Pulmonary artery endothelial cell (primary cell): ENCODE results near the gene FAIM2. TPM values are rescaled to one million over a fixed set of nuclear protein-coding genes. Genes with fewer than 3 reads are reported as not detected.

Experiments used
- DNase-seq: peaks from one replicate; pipeline ENCODE4 v3.0.0-alpha.2; 2011; ENCODE audit warnings: low read depth, low spot score
- total RNA-seq: library from RNA; depleted of rRNA; stranded (reverse); fragments of >200 nt; gene quantifications from 2 replicates; pipeline ENCODE4 v1.2.3, GENCODE V29; 2014

The FAIM2 gene
- total RNA-seq, 1 donor from 2014 or later = not detected

DNA sequence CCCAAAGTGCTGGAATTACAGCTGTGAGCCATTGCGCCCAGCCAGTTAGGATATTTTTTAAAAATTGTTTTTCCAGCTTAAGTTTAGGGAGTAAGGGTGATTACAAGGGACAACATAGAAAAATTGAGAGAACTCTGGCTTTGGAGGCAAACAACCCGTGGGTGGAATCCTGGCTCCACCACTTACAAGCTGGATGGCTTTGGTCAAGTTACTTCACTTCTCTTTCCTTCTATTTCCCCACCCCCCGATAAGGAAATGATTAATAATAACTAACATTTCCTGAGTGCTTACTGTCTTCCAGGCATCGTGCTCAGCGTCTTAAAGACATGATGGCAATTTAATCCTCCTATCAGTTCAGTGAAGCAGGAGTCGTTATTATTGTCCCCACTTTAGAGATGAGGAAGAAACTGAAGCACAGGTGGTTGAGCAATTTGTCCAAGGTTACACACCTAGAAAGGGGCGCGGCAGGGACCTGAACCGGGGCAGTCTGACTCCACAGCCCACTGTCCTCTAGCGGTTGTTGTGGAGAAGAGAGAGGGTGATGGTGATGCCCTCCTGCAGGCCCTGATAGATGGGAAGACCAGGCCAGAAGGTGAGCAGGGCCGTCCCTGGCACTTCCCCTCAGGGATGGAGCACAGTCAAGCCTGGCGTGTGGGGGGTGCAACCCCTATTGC, 16.7 kb upstream of the FAIM2 start:
- peak; percentile 62 for DNase-seq

DNA sequence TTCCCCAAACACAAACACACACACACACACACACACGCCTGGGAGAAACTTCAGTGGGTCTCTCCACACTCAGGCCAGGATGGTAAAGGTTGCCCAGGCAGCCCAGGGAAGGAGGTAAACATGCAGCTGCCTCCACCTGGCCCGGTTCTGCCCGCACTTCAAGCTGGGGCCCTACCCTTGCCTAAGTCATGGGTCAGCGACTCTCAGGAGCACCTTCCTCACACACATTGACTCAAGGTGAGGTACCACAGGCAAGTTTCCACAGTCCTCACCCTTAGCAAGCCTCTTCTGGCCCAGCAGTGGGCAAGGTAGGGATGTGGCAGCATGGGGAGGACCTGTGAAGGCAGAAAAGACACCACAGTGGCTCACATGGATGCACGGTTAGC, 14.1 kb upstream of the FAIM2 start:
- no peak for DNase-seq

DNA sequence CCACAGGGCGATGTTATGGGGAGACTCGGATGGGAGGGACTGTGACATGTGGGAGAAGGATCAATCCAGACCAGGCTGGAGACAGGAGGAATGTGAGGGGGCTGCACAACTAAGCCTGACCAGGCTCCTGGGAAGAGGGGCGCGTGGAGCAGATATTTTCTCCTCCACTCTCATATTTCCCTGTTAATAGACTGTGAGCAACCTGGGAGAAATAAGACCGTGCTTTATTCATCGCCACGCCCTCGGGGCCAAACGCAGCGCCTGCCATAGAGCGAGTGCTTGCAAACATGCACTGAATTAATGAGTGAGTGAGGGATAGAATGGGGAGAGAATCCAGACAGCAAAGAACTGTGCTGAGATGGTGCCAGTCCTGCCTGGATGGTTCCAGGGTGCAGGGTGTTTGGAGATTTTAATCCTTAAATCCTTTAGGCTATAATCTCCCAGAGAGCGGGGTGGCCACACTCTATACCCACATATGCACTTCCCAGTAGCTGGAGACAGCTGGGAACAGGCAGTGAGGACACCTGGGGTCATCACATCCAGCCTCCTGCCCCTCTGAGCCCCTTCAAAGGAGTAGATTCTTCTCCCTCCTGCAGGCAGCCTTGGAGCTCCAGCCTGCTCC, 13.6 kb upstream of the FAIM2 start:
- no peak for DNase-seq

DNA sequence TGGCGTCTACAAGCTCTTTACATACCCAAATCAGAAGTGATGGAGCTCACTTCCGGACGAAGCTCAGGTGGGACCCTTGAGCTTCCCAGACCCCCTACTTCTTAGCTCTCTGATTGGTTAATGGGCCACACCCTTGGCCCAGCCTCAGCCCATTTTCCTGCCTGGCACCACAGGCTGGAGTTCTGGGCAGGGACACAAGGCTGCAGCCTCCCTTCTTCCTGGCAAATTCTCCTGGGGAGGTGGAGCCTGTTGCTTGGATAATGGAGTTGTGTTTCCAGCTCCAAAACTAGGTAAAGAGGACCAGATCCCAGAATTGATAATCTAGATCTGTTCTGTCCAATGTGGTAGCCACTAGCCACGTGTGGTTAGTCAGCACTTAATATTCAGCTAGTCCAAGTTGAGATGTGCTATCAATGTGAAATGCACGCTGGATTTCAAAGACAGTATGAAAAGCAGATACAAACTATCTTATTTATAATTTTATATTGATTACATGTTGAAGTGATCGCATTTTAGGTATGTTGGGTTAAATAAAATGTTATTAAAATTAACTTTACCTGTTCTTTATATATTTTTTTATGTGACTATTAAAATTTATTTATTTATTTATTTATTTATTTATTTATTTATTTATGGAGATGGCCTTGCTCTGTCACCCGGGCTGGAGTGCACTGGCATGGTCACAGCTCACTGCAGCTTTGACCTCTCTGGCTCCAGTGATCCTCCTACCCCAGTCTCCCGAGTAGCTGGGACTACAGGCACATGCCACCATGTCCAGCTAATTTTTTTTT, 12.6 kb upstream of the FAIM2 start:
- no peak for DNase-seq

DNA sequence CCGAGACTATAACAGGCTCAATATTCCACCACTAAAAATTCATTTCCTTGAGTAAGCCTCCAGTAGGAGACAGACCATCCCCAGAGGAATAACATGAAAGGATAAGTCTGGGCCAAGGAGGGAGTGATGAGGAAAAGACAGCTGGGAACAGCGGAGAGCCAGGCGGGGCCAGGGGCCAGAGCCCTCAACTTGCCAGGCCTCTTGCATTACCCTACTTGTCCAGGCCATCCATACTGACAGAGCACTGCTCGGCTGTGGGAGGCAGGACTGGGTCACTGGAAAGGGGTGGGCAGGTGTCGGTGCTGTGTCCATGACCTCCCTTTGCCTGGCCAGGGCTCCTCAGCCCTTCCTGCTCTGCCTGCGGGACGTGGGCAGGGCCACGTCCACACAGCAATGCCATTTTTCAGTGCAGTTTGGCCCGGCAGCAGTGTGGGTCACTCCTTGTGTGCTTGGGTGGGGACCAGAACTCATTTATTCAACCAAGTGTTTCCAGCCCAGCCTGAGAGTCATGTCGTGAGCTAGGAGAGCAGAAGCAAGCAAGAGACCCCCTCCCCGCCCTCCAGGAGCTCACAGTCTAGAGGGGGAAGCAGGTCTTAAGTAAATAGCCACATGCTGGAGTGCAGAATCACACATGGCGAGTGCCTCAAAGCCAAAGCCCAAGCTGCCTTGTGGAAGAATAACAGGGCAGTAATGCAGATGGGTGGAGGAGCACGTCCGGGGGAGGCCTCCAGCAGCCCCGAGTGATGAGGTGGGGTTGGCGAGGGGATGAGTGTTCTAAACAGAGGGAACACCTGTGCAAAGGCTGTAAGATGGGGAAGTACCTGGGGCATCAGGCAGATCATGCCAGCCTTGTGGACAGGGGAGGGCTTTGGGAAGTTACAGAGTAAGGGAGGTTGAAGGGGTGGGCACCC, 8.9 kb upstream of the FAIM2 start:
- DNase-seq = no peak

DNA sequence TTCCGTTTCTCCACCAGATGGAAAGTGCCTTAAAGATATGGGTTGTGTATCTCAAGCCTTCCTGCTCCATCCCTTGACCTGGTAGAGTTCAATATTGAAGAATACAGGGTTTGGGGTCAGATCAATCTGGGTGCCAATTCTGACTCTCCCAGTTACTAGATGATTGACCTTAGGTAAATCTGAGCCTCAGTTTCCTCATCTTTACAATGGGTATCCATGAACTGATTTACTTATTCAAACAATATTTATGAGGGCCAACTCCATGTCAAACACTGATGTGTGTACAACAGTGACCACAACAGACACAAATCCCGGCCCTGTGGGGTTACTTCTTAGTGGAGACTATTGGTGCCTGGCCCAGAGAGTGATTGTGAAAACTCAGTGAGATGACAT, 7.5 kb upstream of the FAIM2 start:
- no peak for DNase-seq

DNA sequence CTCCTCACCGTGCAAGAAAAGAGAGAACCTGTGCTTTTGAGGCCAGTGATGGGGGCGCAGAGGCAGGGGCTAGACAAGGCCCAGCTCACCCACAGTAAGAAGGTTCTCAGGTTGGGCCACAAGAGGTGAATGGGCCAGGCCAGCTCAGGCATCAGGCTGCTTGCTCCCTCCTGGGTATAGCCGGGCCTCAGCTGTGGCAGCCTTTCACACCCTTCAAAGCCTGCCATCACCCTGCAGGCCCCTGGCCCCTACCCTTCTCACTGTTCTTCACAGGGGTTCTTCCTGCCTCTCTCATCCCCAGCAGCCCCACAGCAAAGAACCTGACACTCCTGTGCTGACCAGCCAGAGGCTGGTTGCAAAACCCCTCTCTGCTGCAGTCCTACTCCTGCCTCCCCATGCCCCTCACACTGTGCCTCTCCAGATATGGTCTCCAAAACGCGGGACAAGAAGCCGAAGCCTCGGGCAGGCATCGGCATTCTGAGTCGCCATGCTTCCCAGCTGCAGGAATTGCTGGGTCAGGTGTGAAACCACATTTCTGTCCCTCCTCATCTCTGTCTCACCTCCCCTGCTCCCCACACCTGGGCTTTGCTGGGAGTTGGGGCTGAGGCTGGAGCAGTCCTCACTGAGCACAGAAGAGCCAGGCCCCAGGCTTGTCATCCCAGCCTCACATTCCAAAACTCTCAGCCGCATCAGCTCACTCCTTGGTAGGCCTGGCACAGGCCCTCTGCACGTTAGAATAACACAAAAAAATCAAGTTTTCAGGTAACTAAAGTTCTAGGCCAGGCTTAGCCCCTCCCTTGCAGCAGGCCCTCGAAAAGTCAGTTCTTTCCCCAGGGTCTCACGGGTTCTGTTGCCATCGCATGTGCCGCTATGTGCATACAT, 6.9 kb upstream of the FAIM2 start:
- no peak for DNase-seq

DNA sequence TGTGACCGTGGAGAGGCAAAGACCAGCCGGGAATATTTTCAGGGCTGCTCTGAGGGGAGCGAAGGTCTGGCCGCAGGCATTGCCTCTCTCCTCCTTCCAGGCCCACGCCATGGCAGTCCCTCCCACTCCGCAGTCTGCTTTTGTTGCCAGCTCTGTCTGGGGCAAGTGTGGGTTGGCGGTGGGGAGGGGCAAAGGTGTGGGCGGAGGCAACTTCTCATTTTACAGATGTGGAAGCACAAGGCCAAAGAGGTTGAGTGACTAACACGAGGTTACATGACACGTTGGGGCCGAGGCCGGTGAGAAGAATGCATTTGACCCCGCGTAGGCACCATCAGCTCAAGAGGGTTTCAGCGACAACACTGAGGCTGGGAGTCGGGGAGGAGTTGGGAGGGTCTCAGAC, 6.1 kb upstream of the FAIM2 start:
- DNase-seq = no peak

DNA sequence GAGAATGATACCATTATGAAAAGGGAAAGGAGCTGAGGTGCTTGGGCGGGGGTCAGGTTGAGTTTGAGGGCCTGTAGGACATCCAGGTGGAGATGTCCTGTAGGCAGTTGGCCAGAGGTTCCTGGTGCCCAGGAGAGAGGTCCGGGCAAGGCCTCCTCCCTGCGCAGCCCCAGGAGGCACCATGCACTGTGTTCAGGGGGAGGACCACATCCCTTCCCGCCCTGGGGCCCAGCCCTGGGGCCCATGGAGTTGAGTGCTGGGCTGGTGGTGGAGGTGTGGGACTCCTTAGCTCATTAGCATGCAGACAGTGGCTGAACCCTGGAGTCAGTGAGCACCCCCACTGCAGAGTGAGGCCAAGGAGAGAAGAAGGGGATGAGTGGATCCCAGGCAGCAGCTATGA, 5.7 kb upstream of the FAIM2 start:
- no peak for DNase-seq

DNA sequence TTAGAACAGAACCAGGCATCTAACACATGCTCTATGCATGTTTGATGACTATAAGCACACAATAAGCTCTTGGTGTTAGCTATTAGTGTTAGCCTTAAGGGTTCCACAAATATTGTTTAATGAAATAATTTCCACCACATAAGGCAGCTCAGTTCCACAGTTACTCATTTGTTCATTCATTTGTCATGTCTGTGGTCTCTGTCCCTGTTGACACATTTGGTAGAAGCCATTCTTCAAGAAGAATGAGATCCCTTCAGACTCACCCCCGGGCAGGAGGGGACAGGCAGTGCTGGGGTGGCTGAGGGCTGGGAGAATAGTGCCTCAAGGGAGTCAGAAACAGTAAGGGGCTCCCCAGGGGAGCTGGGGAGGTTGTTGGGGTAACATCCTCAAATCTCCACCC, 3.7 kb upstream of the FAIM2 start:
- no peak for DNase-seq

DNA sequence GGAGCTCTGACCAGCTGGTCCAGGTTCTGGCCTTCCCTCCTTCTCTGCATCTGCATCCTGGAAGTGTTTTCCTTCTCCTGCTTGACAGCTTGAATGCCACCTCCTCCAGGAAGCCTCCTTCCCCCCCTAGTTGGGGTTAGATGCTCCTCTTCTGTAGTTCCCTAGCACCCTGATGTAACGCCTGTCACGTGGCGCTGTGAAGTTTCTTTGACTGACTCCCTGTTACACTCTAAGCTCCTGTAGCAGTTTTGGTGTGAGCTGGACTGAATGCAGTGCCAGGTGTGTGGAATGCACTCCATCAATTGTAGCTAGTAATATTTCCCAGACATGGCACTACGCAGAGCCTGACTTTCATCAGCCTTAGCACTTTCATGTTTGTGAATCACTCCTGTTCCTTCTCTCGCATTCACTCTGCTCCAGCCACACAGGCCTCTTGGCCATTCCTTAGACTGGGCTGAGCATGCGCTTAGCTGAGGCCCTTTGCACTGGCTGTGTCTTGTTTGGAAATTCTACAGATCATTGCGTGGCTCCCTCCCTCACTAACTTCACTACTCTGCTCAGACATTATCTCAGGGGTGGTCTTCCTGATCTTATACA, 2.1 kb upstream of the FAIM2 start:
- no peak for DNase-seq

DNA sequence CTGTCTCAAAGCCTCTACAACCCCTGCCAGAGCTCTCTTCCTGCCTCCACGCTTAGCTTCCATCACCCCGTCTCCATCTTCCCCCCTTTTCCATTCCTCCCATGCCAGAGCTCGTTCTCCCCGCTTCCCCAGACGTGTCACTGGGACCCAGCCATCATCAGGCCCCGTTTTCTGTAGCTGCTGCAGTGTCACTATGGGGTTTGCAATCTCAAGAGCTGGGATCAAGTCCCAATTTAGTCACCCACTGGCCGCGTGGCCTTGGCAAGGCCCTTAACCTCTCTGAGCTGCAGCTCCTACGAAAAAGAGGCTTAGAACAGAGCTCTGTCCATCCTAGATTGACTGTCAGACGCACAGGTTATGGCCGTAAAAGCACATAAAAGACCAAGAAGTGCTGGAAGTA, 901 bp upstream of the FAIM2 start:
- no peak for DNase-seq

DNA sequence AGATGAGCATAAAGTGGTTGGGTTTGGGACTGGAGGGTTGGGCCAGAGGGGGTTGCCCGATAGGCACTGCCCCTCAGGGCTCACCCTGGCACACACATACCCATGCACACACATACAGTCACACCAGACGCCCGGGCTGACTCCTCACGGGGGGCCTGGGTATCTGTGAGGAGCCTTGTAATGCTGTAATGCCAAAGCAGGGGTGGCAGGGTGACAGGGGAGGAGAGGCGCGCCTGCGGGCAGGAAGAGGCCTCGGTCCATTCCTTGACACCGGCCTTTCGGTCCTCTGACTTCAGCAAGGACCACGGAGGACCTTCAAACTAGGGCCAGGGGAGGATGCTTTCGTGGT, 375 bp downstream of the FAIM2 start:
- no peak for DNase-seq

DNA sequence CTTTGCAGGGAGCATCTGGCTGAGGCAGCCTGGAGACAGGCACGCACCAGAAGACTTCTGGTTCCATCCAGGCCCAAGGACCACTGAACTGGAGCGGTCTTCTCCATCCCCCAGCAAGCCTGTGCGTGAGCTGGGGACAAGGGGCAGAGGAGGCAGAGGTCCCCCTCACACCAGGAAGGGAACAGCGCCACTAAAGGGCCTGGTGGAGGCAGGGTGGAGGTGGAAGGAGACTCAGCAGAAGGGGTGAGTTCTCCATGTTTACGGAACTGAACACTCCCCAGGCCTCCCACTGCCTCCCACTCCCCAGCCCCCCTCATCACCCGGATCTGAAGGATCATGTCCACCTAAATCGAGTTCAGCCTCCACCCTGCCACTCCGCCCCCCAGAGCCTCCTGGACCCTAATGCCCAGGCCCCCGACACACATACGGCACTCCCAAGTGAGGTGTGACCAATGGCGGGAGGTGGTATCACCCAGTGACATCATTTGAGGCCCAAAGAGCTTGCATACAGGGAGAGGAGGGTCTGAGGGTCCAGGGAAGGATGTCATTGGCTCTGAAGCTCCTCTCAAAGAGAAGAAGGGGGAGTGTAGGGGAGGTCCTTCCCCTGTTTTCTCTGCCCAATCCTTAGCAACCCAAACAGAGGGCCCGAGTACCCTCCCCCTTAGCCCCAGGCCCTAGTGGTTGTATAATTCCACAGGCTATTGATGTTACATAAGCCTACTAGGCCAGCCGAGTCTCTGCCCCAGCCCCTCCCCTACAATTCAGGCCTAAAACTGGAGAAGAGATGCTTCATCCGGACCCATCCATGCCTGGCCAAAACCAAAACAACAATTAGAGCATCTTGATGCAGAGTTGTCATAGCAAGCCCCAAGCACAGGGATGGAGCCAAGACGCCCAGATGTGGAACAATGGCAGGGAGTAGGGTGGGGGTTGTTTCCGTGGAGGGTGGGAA, 1.0 kb downstream of the FAIM2 start:
- no peak for DNase-seq

DNA sequence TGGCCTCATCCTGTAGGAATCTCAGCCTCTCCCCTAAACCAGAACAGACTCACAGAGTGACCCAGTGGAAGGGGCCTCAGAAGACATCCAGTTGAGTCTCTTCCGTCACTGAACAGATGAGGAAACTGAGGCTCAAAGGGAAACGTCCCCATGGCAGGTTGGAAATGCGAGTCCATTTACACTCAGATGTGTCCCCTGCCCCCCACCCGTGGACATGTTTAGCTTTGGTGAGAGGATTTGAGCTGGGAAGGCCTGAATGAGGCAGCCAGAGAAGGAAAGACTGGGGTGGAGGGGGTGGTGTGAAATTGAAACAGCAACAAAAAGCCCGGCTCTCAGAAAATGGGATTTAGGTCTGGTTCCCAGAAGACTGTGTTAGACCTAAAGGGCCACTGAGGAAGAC, 1.7 kb downstream of the FAIM2 start:
- no peak for DNase-seq

DNA sequence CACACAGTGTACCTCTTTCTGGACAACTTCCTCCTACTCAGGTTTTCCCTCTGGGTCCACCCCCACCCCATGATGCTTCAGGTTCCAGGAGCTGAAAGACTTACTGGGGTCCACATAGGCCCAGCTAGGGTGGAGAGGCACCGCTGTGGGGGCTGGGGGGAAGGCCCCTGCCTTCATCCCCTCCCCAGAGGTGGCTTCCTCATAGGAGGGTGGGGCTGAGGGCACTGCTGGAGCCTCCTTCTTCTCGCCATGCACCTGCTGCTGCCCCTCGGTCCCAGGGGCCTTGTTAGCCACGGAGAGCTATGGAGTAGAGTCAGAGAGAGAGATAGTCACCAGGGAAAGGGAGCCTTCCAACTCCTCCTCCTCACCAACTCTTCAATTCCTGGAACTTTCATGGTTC, 2.7 kb downstream of the FAIM2 start:
- no peak for DNase-seq

DNA sequence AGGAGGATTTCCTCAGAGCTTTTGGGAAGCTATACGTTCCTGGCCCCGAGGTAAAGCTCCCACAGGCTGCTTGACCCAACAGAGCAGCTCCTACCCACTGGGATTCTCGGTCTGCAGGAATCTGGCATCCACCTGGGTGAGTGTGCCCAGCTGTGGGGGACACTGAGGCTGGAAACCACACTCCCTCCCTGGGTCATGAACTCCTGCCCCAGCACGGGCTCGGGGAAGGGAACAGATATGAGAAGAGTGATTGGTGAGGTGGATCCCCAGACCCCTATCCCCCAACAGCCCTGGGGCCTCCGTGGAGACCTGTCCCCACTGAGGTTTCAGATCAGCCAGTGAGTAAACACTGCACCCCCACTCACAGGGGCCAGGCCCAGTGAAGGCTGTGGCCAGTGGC, 3.3 kb downstream of the FAIM2 start:
- DNase-seq = no peak

DNA sequence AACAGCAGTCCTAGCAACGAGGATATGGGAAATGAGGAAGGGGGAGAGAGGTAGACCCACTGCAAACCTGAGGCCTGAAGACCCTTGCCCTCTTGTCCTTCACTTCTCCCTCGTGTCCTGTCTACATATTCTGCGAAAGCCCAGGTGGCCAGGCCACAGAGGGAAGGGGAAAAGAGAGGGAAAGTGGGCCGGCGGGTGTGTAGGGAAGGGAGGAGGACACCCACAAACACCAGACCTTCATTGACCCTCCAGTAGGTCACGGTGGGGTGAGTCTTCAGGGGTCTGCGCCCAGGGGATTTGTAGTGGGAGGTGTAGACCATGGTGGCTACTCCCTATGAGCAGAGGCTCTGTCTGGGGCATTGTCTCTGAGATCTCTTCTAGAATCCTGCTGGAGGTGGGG, 3.8 kb downstream of the FAIM2 start:
- no peak for DNase-seq

DNA sequence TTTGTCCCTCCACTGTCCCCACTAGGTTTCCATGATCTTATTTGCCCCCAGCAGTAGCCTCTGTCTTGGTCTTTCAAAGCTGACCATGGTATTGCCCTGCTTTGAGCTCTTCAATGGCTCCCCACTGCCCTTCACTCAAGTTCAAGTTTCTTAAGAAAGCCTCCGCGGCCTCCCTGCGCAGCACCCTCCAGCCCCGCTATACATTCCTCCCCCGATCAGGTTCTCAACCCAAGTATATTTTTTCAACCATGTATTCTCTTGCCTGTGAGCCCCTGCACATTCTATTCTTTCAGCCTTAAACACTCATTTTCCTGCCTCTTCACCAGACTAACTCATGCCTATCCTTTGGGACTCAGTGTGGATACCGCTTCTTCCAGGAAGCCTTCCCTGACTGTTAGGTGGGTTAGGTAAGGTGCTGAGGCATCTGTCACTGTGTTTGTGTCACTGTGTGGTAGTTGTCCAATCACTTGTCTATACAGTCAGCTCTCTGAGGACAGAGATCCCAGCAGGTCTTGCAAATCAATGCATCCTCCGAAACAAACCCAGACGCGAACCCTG, 4.3 kb downstream of the FAIM2 start:
- DNase-seq = no peak
